ENCODE data around the gene BTRC. TPM values are rescaled to one million over a fixed set of nuclear protein-coding genes. Genes with fewer than 3 reads are reported as not detected.
"Not testable (repeated sequence)": the region's sequence is repeated elsewhere in the genome, so short reads cannot be mapped to it uniquely, and the experiment has no call there.

The BTRC gene
- total RNA-seq, 1 donor: 12.6 TPM

- DNase-seq (ENCODE audit: low read depth): no peak
- TF ChIP-seq CTCF (IDR thresholded peaks at IDR 0.05; ENCODE audit: insufficient read depth, low read length): no peak
These were observed 34.6 kb upstream of the BTRC start for GRCh38 chr10:101319241-101319915.

GRCh38 chr10:101321073-101321472, 32.9 kb upstream of the BTRC start:
- no peak overlapping the region for H3K4me3 ChIP-seq (ENCODE audit: low read depth, low read length)
- TF ChIP-seq CTCF (IDR thresholded peaks at IDR 0.05; ENCODE audit: insufficient read depth, low read length): no peak
- DNase-seq (ENCODE audit: low read depth): no peak

More at GRCh38 chr10:101319241-101319915, 34.6 kb upstream of the BTRC start:
- no peak overlapping the region for H3K4me3 ChIP-seq (ENCODE audit: low read depth, low read length)

GRCh38 chr10:101322266-101323108, 31.5 kb upstream of the BTRC start:
- TF ChIP-seq CTCF (IDR thresholded peaks at IDR 0.05; ENCODE audit: insufficient read depth, low read length): no peak
- no peak for DNase-seq (ENCODE audit: low read depth)
- H3K4me3 ChIP-seq (ENCODE audit: low read depth, low read length): no peak overlapping the region

- H3K4me3 ChIP-seq (ENCODE audit: low read depth, low read length): no peak overlapping the region
- DNase-seq (ENCODE audit: low read depth): no peak
- no peak for TF ChIP-seq CTCF (IDR thresholded peaks at IDR 0.05; ENCODE audit: insufficient read depth, low read length)
These were observed 30.5 kb upstream of the BTRC start for GRCh38 chr10:101323495-101323894.

- not testable (repeated sequence) for H3K4me3 ChIP-seq (ENCODE audit: low read depth, low read length); DNase-seq (ENCODE audit: low read depth)
These were observed 26.5 kb upstream of the BTRC start for GRCh38 chr10:101327454-101327853.

- no peak for TF ChIP-seq CTCF (IDR thresholded peaks at IDR 0.05; ENCODE audit: insufficient read depth, low read length)
- H3K4me3 ChIP-seq (ENCODE audit: low read depth, low read length): no peak overlapping the region
- DNase-seq (ENCODE audit: low read depth): no peak
These were observed 24.5 kb upstream of the BTRC start for GRCh38 chr10:101329341-101330032.

GRCh38 chr10:101330231-101330630, 23.7 kb upstream of the BTRC start:
- no peak for DNase-seq (ENCODE audit: low read depth)
- TF ChIP-seq CTCF (IDR thresholded peaks at IDR 0.05; ENCODE audit: insufficient read depth, low read length): no peak
- H3K4me3 ChIP-seq (ENCODE audit: low read depth, low read length): no peak overlapping the region
